ENCODE results near the gene ALDH1A3.

ALDH1A3 gene

DNA sequence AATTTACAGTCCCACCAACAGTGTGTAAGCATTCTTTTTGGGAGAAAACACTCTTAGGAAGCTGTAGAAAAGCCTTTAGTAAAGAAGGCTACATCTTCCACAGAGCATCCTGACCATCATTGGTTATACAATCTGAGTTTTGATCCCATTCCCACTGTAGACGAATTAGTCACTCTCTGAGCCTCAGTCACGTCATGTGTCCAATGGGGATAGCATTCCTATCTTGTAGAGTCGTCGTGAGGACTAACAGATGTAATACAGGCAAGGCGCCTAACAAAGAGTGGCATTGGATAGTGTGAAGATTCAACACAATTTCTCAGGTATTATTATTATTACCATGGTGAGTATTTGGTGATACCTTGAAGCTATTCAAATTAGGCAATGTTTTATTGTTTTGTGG is 44.0 kb upstream of the ALDH1A3 start:
- Histone ChIP-seq H3K36me3 (no peaks in the 10 kb centered on the region), H3K4me3 (ENCODE audit: low read depth, low read length) (no peak overlapping the region), H3K9me3 (ENCODE audit: severe bottlenecking) (no peaks in the 10 kb centered on the region), H3K27me3 (ENCODE audit: insufficient read depth, low read depth, severe bottlenecking) (no peaks in the 10 kb centered on the region), H3K27ac (no peak overlapping the region)
- no peak for DNase-seq
- TF ChIP-seq, protein P1, sequence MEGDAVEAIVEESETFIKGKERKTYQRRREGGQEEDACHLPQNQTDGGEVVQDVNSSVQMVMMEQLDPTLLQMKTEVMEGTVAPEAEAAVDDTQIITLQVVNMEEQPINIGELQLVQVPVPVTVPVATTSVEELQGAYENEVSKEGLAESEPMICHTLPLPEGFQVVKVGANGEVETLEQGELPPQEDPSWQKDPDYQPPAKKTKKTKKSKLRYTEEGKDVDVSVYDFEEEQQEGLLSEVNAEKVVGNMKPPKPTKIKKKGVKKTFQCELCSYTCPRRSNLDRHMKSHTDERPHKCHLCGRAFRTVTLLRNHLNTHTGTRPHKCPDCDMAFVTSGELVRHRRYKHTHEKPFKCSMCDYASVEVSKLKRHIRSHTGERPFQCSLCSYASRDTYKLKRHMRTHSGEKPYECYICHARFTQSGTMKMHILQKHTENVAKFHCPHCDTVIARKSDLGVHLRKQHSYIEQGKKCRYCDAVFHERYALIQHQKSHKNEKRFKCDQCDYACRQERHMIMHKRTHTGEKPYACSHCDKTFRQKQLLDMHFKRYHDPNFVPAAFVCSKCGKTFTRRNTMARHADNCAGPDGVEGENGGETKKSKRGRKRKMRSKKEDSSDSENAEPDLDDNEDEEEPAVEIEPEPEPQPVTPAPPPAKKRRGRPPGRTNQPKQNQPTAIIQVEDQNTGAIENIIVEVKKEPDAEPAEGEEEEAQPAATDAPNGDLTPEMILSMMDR (IDR thresholded peaks at IDR 0.05; ENCODE audit: low read depth, low read length): no peak

DNA sequence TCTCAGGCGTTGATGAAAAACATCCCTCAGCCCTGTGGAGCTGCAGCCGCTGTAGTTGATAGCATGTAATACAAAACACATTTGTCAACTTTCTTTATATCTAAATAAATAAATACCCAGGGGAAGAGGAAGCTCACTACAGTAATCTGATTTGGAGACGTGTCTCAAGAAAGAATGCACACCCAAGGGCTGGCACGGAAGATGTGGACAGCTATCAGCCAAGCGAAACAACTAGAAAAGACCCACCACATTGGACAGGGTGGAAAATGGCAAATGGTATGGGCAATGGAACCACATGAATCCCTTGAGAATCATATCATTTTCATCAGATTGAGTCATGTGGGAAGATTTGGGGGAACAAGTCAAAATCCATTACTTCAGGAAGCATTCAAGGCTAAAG is 43.1 kb upstream of the ALDH1A3 start:
- Histone ChIP-seq H3K4me3 (ENCODE audit: low read depth, low read length) (no peak overlapping the region), H3K36me3 (no peaks in the 10 kb centered on the region), H3K9me3 (ENCODE audit: severe bottlenecking) (no peaks in the 10 kb centered on the region), H3K27me3 (ENCODE audit: insufficient read depth, low read depth, severe bottlenecking) (no peaks in the 10 kb centered on the region), H3K27ac (no peak overlapping the region)
- TF ChIP-seq, protein P1 (IDR thresholded peaks at IDR 0.05; ENCODE audit: low read depth, low read length): no peak
- no peak for DNase-seq

DNA sequence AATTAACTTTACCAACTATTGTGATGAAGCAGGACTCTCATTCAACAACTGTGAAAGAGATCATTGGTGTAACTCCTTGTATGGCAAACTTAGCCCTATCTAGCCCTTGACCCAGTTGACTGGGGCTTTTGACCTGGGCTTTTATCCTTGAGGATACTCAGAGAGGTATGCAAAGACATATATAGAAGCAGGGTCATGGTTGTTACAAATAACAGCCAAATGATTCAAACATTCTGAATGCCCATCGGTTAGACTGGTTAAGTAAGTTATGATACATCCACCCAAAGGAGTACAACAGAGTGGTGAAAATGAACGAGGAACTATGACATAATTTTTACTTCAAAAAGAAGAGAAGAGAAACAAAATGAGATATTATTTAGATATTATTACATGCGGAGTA is 38.2 kb upstream of the ALDH1A3 start:
- no peaks in the 10 kb centered on the region for H3K27me3 ChIP-seq (ENCODE audit: insufficient read depth, low read depth, severe bottlenecking)
- no peaks in the 10 kb centered on the region for H3K36me3 ChIP-seq
- H3K27ac ChIP-seq: no peak overlapping the region
- TF ChIP-seq, protein P1 (IDR thresholded peaks at IDR 0.05; ENCODE audit: low read depth, low read length): no peak
- no peaks in the 10 kb centered on the region for H3K9me3 ChIP-seq (ENCODE audit: severe bottlenecking)
- DNase-seq: no peak
- H3K4me3 ChIP-seq (ENCODE audit: low read depth, low read length): no peak overlapping the region

DNA sequence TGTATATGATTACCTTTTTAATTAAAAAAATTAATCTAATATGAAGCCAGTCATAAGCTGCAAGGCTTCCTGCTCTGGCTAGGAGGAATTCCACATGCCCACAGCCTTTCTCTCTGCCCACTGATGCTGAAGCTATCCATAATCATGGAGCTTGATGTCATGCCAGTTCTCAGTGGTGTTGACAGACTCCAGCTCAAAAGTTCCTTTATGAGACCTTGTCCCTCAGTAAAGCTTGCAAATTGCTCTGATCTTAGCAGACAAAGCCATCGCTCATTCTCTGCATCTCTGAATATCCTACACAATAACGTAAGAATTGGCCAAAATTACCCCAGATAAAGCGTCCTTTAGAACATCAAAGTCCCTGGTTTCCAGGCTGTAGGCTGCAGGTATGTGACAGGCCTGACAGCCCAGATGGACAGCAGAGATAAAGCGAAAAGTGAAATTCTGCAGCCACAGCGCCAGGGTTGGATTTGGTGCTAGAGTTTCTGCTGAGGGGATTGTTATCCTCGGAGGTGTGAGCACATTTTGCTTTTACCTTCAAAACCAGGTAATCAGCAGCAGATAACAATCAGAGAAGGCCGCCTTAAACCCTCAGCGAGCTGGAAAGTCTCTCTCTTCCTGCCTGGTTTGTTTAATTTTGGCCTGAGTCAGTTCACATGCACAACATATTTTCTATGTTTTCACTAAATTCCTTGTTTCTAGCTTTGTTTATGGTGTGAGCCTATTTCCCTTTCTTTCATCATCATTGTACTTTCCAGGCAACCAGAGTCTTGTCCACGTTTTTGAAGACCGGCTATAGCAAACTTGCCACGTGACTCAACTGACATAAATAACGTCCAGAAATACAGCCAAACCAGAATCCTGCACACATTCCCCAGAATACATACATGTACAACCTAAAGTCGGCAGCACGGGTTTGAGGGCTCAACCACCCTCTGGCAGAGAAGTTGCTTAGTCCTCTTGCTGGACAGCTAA is 36.6 kb upstream of the ALDH1A3 start:
- no peaks in the 10 kb centered on the region for H3K27me3 ChIP-seq (ENCODE audit: insufficient read depth, low read depth, severe bottlenecking)
- DNase-seq: no peak
- no peaks in the 10 kb centered on the region for H3K36me3 ChIP-seq
- no peak overlapping the region for H3K27ac ChIP-seq
- H3K4me3 ChIP-seq (ENCODE audit: low read depth, low read length): no peak overlapping the region
- TF ChIP-seq, protein P1 (IDR thresholded peaks at IDR 0.05; ENCODE audit: low read depth, low read length): no peak
- no peaks in the 10 kb centered on the region for H3K9me3 ChIP-seq (ENCODE audit: severe bottlenecking)

DNA sequence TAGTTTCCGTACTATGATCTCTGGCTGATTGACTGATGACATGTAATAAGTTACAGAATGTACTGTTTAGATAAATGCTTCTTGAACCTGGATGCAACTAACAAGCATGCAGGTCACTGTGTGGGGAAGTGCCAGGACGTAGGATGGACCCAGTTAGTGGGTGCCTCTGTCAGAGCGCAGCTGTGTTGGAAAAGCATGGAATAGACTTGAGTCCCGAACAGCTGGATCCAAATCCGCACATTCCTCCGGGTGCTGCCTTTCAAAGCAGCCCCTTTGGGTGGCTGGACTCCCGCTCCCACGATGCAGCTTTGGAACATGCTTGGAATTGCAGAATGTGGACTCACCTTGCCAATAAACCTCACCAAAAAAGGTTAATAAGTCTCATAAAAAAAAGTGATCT is 35.5 kb upstream of the ALDH1A3 start:
- H3K9me3 ChIP-seq (ENCODE audit: severe bottlenecking): no peaks in the 10 kb centered on the region
- no peaks in the 10 kb centered on the region for H3K36me3 ChIP-seq
- H3K4me3 ChIP-seq (ENCODE audit: low read depth, low read length): no peak overlapping the region
- no peak overlapping the region for H3K27ac ChIP-seq
- TF ChIP-seq, protein P1 (IDR thresholded peaks at IDR 0.05; ENCODE audit: low read depth, low read length): no peak
- H3K27me3 ChIP-seq (ENCODE audit: insufficient read depth, low read depth, severe bottlenecking): no peaks in the 10 kb centered on the region
- no peak for DNase-seq
